ENCODE measurements around the gene SNRPF. TPM values are rescaled to one million over a fixed set of nuclear protein-coding genes. Genes with fewer than 3 reads are reported as not detected.

SNRPF gene
- total RNA-seq, 1 experiment from 2014 or later: 44.5 TPM

GRCh38 chr12:95857799-95858198 is 953 bp upstream of the SNRPF start:
- no peak for DNase-seq (ENCODE audit: low read depth)

- peak; percentile 13 for DNase-seq (ENCODE audit: low read depth)
Observed at GRCh38 chr12:95859344-95859816, 628 bp downstream of the SNRPF start.

- no peak for DNase-seq (ENCODE audit: low read depth)
Observed at GRCh38 chr12:95859947-95860850, 1.4 kb downstream of the SNRPF start.

- DNase-seq (ENCODE audit: low read depth): no peak
Observed at GRCh38 chr12:95862038-95862437, 3.3 kb downstream of the SNRPF start.

- no peak for DNase-seq (ENCODE audit: low read depth)
Observed at GRCh38 chr12:95863337-95863736, 4.6 kb downstream of the SNRPF start.

- DNase-seq (ENCODE audit: low read depth): no peak
Observed at GRCh38 chr12:95870897-95871296, 12.1 kb downstream of the SNRPF start.

- no peak for DNase-seq (ENCODE audit: low read depth)
Observed at GRCh38 chr12:95874452-95874851, 15.7 kb downstream of the SNRPF start.

- peak; percentile 17 for DNase-seq (ENCODE audit: low read depth)
Observed at GRCh38 chr12:95877622-95878021, 18.9 kb downstream of the SNRPF start.

GRCh38 chr12:95880895-95881294 is 22.1 kb downstream of the SNRPF start:
- no peak for DNase-seq (ENCODE audit: low read depth)

- no peak for DNase-seq (ENCODE audit: low read depth)
Observed at GRCh38 chr12:95881331-95881955, 22.7 kb downstream of the SNRPF start.

- DNase-seq (ENCODE audit: low read depth): peak; percentile 35
Observed at GRCh38 chr12:95882080-95882479, 23.3 kb downstream of the SNRPF start.

- no peak for DNase-seq (ENCODE audit: low read depth)
Observed at GRCh38 chr12:95882873-95883272, 24.1 kb downstream of the SNRPF start.

GRCh38 chr12:95884998-95885397 is 26.2 kb downstream of the SNRPF start:
- DNase-seq (ENCODE audit: low read depth): no peak

- no peak for DNase-seq (ENCODE audit: low read depth)
Observed at GRCh38 chr12:95887311-95887710, 28.6 kb downstream of the SNRPF start.

- DNase-seq (ENCODE audit: low read depth): no peak
Observed at GRCh38 chr12:95890958-95891357, 32.2 kb downstream of the SNRPF start.

- no peak for DNase-seq (ENCODE audit: low read depth)
Observed at GRCh38 chr12:95896846-95897245, 38.1 kb downstream of the SNRPF start.

GRCh38 chr12:95898081-95898480 is 39.3 kb downstream of the SNRPF start:
- no peak for DNase-seq (ENCODE audit: low read depth)

GRCh38 chr12:95908573-95908972 is 49.8 kb downstream of the SNRPF start:
- DNase-seq (ENCODE audit: low read depth): no peak

GRCh38 chr12:95909871-95910270 is 51.1 kb downstream of the SNRPF start:
- no peak for DNase-seq (ENCODE audit: low read depth)
